GM12875 (cell line): ENCODE results near the gene HCFC1.

Source experiments
- H3K4me3 ChIP-seq: one replicate; pipeline ENCODE4 v1.5.1; 2011; ENCODE audit warnings: low read depth, low read length, control low read depth
- TF ChIP-seq, protein P1 (sequence below): IDR thresholded peaks from 2 replicates; pipeline ENCODE4 v1.5.1; 2011; ENCODE audit warnings: low read depth, mild to moderate bottlenecking, control low read depth, inconsistent platforms, low read length, moderate library complexity, borderline replicate concordance; ENCODE audit not compliant: insufficient read depth

HCFC1 gene

GRCh38 chrX:153971450-153972367, at the start of gene HCFC1:
TSS of gene HCFC1 (minus strand) at chrX:153971818. CDS start at chrX:153970840, 978 bp downstream.
- H3K4me3 ChIP-seq, result peak within 1 kb of the TSS; percentile 100
- TF ChIP-seq, protein P1, sequence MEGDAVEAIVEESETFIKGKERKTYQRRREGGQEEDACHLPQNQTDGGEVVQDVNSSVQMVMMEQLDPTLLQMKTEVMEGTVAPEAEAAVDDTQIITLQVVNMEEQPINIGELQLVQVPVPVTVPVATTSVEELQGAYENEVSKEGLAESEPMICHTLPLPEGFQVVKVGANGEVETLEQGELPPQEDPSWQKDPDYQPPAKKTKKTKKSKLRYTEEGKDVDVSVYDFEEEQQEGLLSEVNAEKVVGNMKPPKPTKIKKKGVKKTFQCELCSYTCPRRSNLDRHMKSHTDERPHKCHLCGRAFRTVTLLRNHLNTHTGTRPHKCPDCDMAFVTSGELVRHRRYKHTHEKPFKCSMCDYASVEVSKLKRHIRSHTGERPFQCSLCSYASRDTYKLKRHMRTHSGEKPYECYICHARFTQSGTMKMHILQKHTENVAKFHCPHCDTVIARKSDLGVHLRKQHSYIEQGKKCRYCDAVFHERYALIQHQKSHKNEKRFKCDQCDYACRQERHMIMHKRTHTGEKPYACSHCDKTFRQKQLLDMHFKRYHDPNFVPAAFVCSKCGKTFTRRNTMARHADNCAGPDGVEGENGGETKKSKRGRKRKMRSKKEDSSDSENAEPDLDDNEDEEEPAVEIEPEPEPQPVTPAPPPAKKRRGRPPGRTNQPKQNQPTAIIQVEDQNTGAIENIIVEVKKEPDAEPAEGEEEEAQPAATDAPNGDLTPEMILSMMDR, result no peak

GRCh38 chrX:154021131-154021611, 49.6 kb upstream of the HCFC1 start:
- TF ChIP-seq, protein P1, result no peak
- H3K4me3 ChIP-seq, result no peak overlapping the region

- H3K4me3 ChIP-seq, result peak overlapping the region; percentile 71
- TF ChIP-seq, protein P1, result no peak
Measured at GRCh38 chrX:154020536-154021115, 49.0 kb upstream of the HCFC1 start.

DNA sequence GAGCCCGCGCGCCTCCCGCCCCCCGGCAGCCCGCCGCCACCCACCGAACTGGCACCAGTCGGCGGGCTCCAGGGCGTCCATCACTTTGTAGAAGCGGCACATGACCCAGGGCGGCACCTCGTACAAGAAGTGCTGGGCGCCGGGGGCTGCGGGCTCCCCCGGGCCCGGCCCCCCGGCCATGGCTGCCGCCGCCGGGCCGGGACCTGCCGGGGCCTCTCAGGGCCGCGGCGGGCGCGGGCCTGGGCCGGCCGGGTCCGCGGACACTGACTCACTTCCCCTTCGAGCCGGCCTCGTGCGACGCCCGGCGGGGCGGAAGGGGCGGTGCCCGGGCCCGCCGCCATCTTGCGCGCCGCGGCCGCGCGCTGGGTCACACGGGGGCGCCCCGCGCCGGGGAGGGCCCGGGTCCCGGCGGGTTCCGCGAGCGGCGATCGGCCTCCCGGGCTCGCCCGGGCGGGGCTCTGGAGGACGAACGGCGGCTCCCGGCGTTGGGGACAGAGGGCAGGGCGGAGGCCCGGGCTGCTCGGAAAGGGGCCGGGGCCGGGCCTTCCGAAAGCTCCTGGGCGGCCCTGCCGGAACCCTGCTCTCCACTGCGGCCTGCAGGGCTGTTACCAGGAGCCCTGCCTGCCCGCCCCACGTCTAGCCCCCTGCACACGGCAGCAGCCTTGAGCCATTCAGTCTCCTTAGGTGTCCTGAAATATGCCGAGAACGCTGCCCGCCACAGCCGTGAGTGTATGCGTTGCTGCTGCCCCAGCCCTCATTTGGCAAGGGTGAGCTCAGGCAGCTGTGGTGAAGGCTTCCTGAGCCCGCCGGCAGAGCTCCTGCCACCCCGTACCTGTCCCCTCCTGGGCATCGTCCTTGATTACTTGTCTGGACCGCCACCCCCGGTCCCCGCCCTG, 48.3 kb upstream of the HCFC1 start, which contains the start of gene IRAK1:
Gene IRAK1 (minus strand): TSS at position 270 of the 896 bp plus-strand sequence. CDS start 90 bp downstream, at position 180.
- TF ChIP-seq, protein P1, result 0 out of 2 replicates have a peak, but pooled peaks have one; percentile 2

GRCh38 chrX:154019061-154019621, 47.5 kb upstream of the HCFC1 start:
- TF ChIP-seq, protein P1, result no peak
- H3K4me3 ChIP-seq, result peak overlapping the region; percentile 62

More for the DNA sequence above, 48.3 kb upstream of the HCFC1 start, which contains the start of gene IRAK1:
- H3K4me3 ChIP-seq, result peak within 1 kb of the TSS; percentile 71

- TF ChIP-seq, protein P1, result no peak
- H3K4me3 ChIP-seq, result peak overlapping the region; percentile 62
Measured at GRCh38 chrX:154018518-154019060, 47.0 kb upstream of the HCFC1 start.
